Aorta (tissue), 5 donors: ENCODE results near the gene TPBGL. TPM values are rescaled to one million over a fixed set of nuclear protein-coding genes. Genes with fewer than 3 reads are reported as not detected.
"Not testable (repeated sequence)": the region's sequence is repeated elsewhere in the genome, so short reads cannot be mapped to it uniquely, and the experiment has no call there.

ENCODE experiments used
- ATAC-seq: fragments of 200-7000 bp; cut with Tn5 transposase; one replicate; pipeline ENCODE4 v1.9.1; 2022; ENCODE audit warnings: moderate library complexity; ENCODE audit not compliant: low FRiP score
- DNase-seq, 2 donors: peaks; one replicate each; pipeline ENCODE4 v3.0.0-alpha.2; 2020
- H3K27ac ChIP-seq, 2 donors: one replicate each; pipeline ENCODE4 v1.5.1; 2013; ENCODE audit warnings: low read length in 2 of 2, mild to moderate bottlenecking in 2 of 2, moderate library complexity in 2 of 2, control low read depth in 1 of 2, inconsistent platforms in 1 of 2, low read depth in 1 of 2
- H3K27me3 ChIP-seq, 2 donors: one replicate each; pipeline ENCODE4 v1.6.1; 2013; ENCODE audit warnings: control low read depth in 1 of 2, low read length in 1 of 2, mild to moderate bottlenecking in 1 of 2, moderate library complexity in 1 of 2; ENCODE audit not compliant: insufficient read depth in 2 of 2, control insufficient read depth in 1 of 2
- H3K36me3 ChIP-seq, 2 donors: one replicate each; pipeline ENCODE4 v1.6.1; 2013; ENCODE audit warnings: control low read depth in 1 of 2, low read length in 1 of 2, mild to moderate bottlenecking in 1 of 2; ENCODE audit not compliant: insufficient read depth in 2 of 2, control insufficient read depth in 1 of 2
- H3K4me1 ChIP-seq, 2 donors: one replicate each; pipeline ENCODE4 v1.6.1; 2013; ENCODE audit warnings: low read length in 2 of 2, control low read depth in 1 of 2, mild to moderate bottlenecking in 1 of 2, moderate library complexity in 1 of 2; ENCODE audit not compliant: insufficient read depth in 2 of 2, control insufficient read depth in 1 of 2
- H3K4me3 ChIP-seq, 2 donors: one replicate each; pipeline ENCODE4 v1.5.1; 2013; ENCODE audit warnings: low read length in 2 of 2, control low read depth in 1 of 2, mild to moderate bottlenecking in 1 of 2
- H3K9me3 ChIP-seq: one replicate; pipeline ENCODE4 v1.6.1; 2013; ENCODE audit warnings: mild to moderate bottlenecking, low read length; ENCODE audit not compliant: control insufficient read depth
- WGBS, 2 donors: extraction: QIAGEN DNeasy Blood & Tissue Kit; methylation state at CpG; one replicate each; pipeline ENCODE4 v1.1.7; 2013; 5-methylcytosine and 5-hydroxymethylcytosine counted together
- intact Hi-C, 2 donors: fragments of 100-400 bp; cut with DNase I; formaldehyde crosslinking; loops; one replicate each; pipeline versions ENCODE4 v1.14.2 to v1.15.0; 2022
- polyA plus RNA-seq, 2 donors: library from polyadenylated mRNA; stranded (reverse); fragments of 200-250 nt; gene quantifications; one replicate each; pipeline ENCODE4 v1.2.3, GENCODE V29; 2013
- total RNA-seq, 2 donors: library from RNA; stranded (reverse); fragmentation: NEBNext Ultra II Directional; extraction: Animal tissue kit (Norgen Biotek cat#: 25700); gene quantifications; one replicate each; pipeline ENCODE4 v1.2.1, GENCODE V29; 2021
- donor health status: healthy with polysubstance abuse.
- donor health status: Bipolar disorder and iron deficiency.
- donor health status: DM: no; HTN: no; CAD: no.
- donor health status: DM: no; HTN: no; CAD: no.
- donor health status: DM: yes; HTN: yes; CAD: no.

Gene TPBGL
- total and polyA plus RNA-seq, 4 donors = 0.30 to 0.36 TPM; not detected in 2

- ATAC-seq = no peak
- intact Hi-C loops = loop anchor here in 1 of 2 donors (10.0 kb wide), 1 partner anchor 262 kb away; no protein-coding TSS in a partner anchor
These were observed 31.8 kb downstream of the TPBGL start for GRCh38 chr11:75272391-75272790.

DNA sequence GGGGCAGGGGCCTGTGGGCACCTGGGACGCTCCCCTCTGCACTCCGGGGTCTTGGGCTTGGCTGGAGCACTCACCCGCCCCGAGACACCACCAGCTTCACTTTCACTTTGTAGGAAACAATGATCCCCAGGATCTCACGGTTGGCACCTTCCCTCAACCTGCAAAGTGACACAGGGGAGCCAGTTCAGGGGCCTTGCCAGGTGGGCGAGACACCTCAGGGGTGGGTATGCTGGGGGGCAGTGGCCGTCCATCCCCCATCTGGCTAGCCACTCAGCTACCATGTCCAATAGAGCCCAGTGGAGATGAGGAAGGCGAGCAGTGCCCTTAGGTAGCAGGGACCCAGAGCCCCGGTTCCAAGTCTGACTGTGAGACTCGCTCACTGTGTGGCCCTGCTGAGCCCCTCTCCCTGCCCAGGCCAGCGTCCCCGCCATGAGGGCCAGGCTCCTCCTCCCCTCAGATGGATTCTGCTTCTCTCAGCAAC lies 32.3 kb downstream of the TPBGL start:
- DNase-seq = peak in 1 of 2 donors; percentile 62
- no peaks in the 10 kb centered on the region for H3K27me3 ChIP-seq
- no peak overlapping the region for H3K4me3 ChIP-seq
- 88 to 91% methylated on average over 11 to 12 of the region's 12 CpGs for WGBS, 2 donors
- H3K9me3 ChIP-seq = no peaks in the 10 kb centered on the region
- H3K27ac ChIP-seq = no peak overlapping the region
- H3K36me3 ChIP-seq = no peaks in the 10 kb centered on the region
- H3K4me1 ChIP-seq = no peaks in the 10 kb centered on the region
- no peak for ATAC-seq
- intact Hi-C loops = loop anchor here in 1 of 2 donors (10.0 kb wide), 1 partner anchor 262 kb away; no protein-coding TSS in a partner anchor

More at GRCh38 chr11:75272391-75272790, 31.8 kb downstream of the TPBGL start:
- no peaks in the 10 kb centered on the region for H3K4me1 ChIP-seq
- no peak for DNase-seq
- H3K4me3 ChIP-seq = no peak overlapping the region
- WGBS, 2 donors = 87 to 91% methylated on average over 5 of the region's 5 CpGs
- no peaks in the 10 kb centered on the region for H3K27me3 ChIP-seq
- no peak overlapping the region for H3K27ac ChIP-seq
- no peaks in the 10 kb centered on the region for H3K9me3 ChIP-seq
- no peaks in the 10 kb centered on the region for H3K36me3 ChIP-seq

DNA sequence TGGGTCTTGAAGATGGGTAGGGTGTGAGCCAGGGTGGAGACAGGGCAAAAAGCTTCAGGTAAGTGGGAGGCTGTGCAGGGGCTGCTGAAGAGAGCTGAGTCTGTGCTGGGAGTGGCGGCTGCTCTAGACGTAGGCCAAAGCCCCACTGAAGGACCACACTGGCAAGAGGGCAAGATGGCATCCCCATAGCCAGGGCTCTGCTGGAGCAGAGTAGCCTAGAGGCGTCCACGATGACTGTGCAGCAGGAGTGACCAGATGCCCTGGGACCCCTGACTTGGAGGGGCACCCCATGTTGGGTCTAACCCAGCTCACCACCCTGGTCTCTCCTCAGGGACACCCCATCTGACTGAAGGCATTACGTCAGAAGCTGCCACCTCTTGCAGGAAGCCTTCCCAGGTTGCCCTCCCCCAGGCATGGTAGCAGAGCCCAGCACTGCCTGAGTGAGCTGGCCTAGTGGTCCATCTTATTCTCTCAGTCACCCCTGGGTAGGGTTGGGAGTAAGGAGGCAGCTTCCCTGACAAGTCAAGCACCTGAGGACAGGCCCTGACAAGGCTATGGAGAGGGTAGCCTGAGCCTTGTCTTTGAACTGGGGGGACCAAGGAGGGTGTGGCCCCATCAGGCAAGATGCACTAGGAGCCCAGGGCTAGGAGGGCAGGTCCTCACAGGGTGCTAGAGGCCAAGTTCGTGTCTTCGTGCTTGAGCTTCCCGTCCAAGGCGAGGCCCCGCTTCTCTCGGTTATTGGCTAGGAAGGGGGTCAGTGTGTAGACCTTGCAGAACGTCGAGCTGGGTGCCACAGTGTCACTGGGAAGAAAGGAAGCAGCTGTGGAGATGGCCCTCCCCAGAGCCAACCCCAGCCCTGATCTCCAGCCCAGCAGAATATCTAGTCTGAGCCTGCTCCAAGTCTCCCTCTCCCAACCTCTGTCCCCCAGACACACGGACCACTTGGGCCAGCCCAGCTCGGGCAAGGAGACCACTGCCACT lies 33.1 kb downstream of the TPBGL start:
- intact Hi-C loops = loop anchor here in 1 of 2 donors (10.0 kb wide), 1 partner anchor 261 kb away; no protein-coding TSS in a partner anchor
- H3K36me3 ChIP-seq = no peaks in the 10 kb centered on the region

GRCh38 chr11:75274716-75275115 lies 34.1 kb downstream of the TPBGL start:
- DNase-seq, H3K4me3 ChIP-seq, H3K36me3 ChIP-seq, H3K9me3 ChIP-seq, H3K4me1 ChIP-seq, H3K27me3 ChIP-seq, H3K27ac ChIP-seq, ATAC-seq: not testable (repeated sequence)
- 85 to 90% methylated on average over 3 of the region's 3 CpGs for WGBS, 2 donors
- intact Hi-C loops = loop anchor here in 1 of 2 donors (10.0 kb wide), 1 partner anchor 260 kb away; no protein-coding TSS in a partner anchor

More for the DNA sequence above, 33.1 kb downstream of the TPBGL start:
- no peak overlapping the region for H3K27ac ChIP-seq
- no peaks in the 10 kb centered on the region for H3K4me1 ChIP-seq
- H3K4me3 ChIP-seq = no peak overlapping the region
- no peaks in the 10 kb centered on the region for H3K27me3 ChIP-seq
- no peaks in the 10 kb centered on the region for H3K9me3 ChIP-seq
- DNase-seq (peak; percentile 40 to 59), ATAC-seq (no peak)
- WGBS, 2 donors = 92 to 93% methylated on average over 15 of the region's 15 CpGs

GRCh38 chr11:75275581-75275980 lies 35.0 kb downstream of the TPBGL start:
- Histone ChIP-seq H3K27me3 (no peaks in the 10 kb centered on the region), H3K4me3 (no peak overlapping the region), H3K36me3 (no peaks in the 10 kb centered on the region), H3K27ac (no peak overlapping the region), H3K4me1 (no peaks in the 10 kb centered on the region), H3K9me3 (no peaks in the 10 kb centered on the region)
- ATAC-seq (no peak), DNase-seq (peak; percentile 73 to 84)
- WGBS, 2 donors = 74 to 77% methylated on average over 6 of the region's 6 CpGs
- intact Hi-C loops = loop anchor here in 1 of 2 donors (10.0 kb wide), 1 partner anchor 259 kb away; no protein-coding TSS in a partner anchor

DNA sequence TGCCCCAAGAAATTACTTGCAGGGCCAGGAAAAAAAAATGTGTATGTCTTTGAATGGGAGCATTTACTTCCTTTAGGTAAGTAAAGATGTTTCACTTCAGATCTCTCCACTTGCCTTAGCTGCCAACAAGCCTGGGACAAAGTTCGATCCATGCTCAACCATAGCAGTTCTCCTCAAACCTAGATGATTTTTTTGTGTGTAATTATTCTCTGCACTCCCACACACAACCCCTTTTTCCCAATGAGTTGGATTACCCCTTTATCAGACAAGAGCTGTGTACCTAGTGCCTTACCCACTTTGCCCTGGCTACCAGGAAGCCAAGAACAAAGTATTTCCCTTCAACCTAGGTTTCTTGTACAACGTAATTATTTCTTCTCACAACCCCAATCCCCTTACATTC lies 35.6 kb downstream of the TPBGL start:
- WGBS, 2 donors = 85 to 87% methylated on average over 2 of the region's 2 CpGs
- H3K36me3 ChIP-seq = no peaks in the 10 kb centered on the region
- intact Hi-C loops = loop anchor here in 1 of 2 donors (10.0 kb wide), 1 partner anchor 259 kb away; no protein-coding TSS in a partner anchor

DNA sequence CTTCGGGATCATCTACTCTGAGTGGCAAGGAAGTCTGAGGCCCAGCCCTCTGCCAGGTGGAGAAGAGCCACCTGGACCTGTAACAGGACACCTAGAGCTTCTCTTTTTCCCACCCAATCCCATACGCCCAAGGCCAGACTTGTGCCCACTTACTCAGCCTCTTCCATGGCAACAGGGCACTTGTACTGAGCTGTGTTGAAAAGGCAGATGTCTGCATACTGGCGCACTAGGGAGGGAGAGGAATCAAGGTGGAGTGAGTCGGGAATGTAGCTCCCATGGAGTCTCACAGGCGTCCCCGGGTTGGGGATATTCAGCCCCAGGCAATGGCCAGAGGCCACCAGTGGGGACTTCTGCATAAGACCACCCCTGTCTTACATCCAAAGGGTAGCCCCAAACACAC lies 36.1 kb downstream of the TPBGL start:
- no peak overlapping the region for H3K4me3 ChIP-seq
- intact Hi-C loops = loop anchor here in 1 of 2 donors (10.0 kb wide), 1 partner anchor 258 kb away; no protein-coding TSS in a partner anchor
- no peak for ATAC-seq
- peak in 1 of 2 donors; percentile 17 for DNase-seq
- H3K27me3 ChIP-seq = no peaks in the 10 kb centered on the region
- no peaks in the 10 kb centered on the region for H3K9me3 ChIP-seq
- no peaks in the 10 kb centered on the region for H3K4me1 ChIP-seq
- no peaks in the 10 kb centered on the region for H3K36me3 ChIP-seq
- WGBS, 2 donors = 89 to 91% methylated on average over 6 of the region's 6 CpGs
- no peak overlapping the region for H3K27ac ChIP-seq

More for the DNA sequence above, 35.6 kb downstream of the TPBGL start:
- Histone ChIP-seq H3K27me3 (no peaks in the 10 kb centered on the region), H3K9me3 (no peaks in the 10 kb centered on the region), H3K4me3 (no peak overlapping the region), H3K4me1 (no peaks in the 10 kb centered on the region), H3K27ac (no peak overlapping the region)
- ATAC-seq = no peak
- DNase-seq = no peak

DNA sequence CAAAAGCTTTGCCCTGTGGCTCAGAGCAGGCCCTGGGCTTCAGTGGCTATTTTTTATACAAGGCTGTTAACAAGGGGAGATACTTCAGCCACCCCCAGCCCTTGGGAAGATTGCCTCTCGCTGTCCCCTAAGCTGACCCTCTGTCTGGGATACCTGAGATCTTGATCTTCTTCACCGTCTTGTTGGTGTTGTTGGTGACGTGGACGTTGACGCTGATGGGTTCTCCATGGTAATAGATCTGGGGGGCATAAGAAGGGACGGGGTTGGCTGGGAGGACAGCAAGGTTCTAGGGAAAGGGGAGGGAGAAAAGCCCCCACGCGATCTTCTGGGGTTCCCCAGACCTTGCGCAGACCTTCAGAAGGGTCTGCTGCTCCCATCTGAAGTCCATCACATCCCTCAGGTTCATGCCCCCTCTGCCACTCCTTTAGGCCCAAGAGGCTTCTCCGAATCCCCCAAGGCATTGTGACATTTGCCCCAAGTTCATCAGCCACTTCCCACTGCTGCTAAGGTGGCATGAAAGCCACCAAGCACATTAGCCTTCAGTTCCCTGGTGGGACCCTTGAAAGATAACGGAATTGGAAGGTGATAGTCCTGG lies 36.7 kb downstream of the TPBGL start:
- H3K9me3 ChIP-seq = no peaks in the 10 kb centered on the region
- 95 to 97% methylated on average over 11 of the region's 11 CpGs for WGBS, 2 donors
- no peak overlapping the region for H3K4me3 ChIP-seq
- H3K27me3 ChIP-seq = no peaks in the 10 kb centered on the region
- no peaks in the 10 kb centered on the region for H3K4me1 ChIP-seq
- no peaks in the 10 kb centered on the region for H3K36me3 ChIP-seq
- intact Hi-C loops = loop anchor here in 1 of 2 donors (10.0 kb wide), 1 partner anchor 257 kb away; no protein-coding TSS in a partner anchor
- ATAC-seq = no peak
- no peak overlapping the region for H3K27ac ChIP-seq
- peak in 1 of 2 donors; percentile 9 for DNase-seq
